ENCODE measurements around the gene HAUS7. TPM values are rescaled to one million over a fixed set of nuclear protein-coding genes. Genes with fewer than 3 reads are reported as not detected.

Gene HAUS7
- total and polyA plus RNA-seq, 2 of the 8 experiments (the other 6 are each of a cell fraction or from before 2014, with no cell fraction given), result 45.4 to 54.0 TPM

DNA sequence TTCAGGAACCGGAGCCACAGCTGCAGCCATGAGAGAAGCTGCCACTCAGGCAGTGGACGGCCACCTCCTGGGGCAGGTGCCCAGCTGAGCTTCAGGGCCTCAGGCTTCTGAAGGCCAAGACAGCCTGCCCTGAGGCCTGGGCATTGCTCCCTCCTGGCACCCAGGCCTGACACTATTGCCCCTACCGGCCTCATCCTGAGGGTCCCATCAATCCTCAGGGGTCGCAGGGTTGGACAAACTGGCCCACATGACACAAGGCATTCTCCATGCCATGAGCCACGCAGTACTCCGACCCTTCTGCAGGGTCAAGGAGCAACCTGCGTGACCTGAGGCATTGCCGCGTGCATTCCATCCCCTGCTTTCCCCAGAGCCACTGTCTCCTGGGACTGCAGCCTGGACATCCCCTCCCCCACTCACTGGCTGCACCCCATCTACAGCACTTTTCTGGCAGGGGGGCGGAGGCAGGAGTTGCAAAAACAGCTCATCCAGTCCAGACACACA lies 62.1 kb downstream of the HAUS7 start:
- no peak overlapping the region for H3K9ac ChIP-seq (replicated peaks in 1 of 4; ENCODE audit: extremely low read depth in 1 of 4, low read depth in 3 of 4, low read length in 3 of 4)
- FAIRE-seq, result no peak
- POLR2A ChIA-PET (ENCODE audit: partially characterized antibody), result no interaction called here
- no peaks in the 10 kb centered on the region for H3K4me1 ChIP-seq (replicated peaks in 1 of 4; ENCODE audit: control insufficient read depth in 3 of 4, insufficient read depth in 4 of 4, low read length in 3 of 4)
- no peak overlapping the region for H3K23ac ChIP-seq (ENCODE audit: insufficient read length)
- H2AFZ ChIP-seq (ENCODE audit: low read length), result no peak overlapping the region
- no peak overlapping the region for H3K4me3 ChIP-seq (ENCODE audit: extremely low read depth in 1 of 4, insufficient read depth in 2 of 4, low read depth in 3 of 4, low read length in 4 of 4)
- H4K5ac ChIP-seq (ENCODE audit: insufficient read length, low read depth, low read length), result no peak overlapping the region
- WGBS, 2 experiments (ENCODE audit: extremely low coverage in 1 of 2, insufficient coverage in 1 of 2, insufficient read length in 1 of 2, insufficient replicate concordance in 2 of 2, low coverage in 1 of 2, low lambda C conversion rate in 2 of 2, missing lambda C conversion rate in 1 of 2), result 84% methylated on average over 5 of the region's 10 CpGs; no CpG with 5 or more reads in 1 of the 2 experiments
- no peak overlapping the region for H2BK5ac ChIP-seq (ENCODE audit: low read depth, low read length)
- no peak overlapping the region for H3K27ac ChIP-seq (ENCODE audit: low read depth, low read length)
- H2AK5ac ChIP-seq (ENCODE audit: low read depth, low read length), result no peak overlapping the region
- H3K23me2 ChIP-seq (ENCODE audit: low read depth, low read length), result peaks cover 3% of the 10 kb centered on the region; the same call in 1 of the 2 replicates
- H3K4me2 ChIP-seq (ENCODE audit: insufficient read depth in 1 of 2, low read depth in 2 of 2, low read length in 2 of 2), result no peak overlapping the region
- H4K8ac ChIP-seq (ENCODE audit: extremely low read depth, insufficient read depth, low read length), result no peak overlapping the region
- no peak overlapping the region for H2BK15ac ChIP-seq (ENCODE audit: low read length)
- no peak overlapping the region for H3K4ac ChIP-seq (replicated peaks; ENCODE audit: insufficient read length, low read depth, low read length)
- H2BK20ac ChIP-seq (ENCODE audit: low read length), result no peak overlapping the region
- H3K27me3 ChIP-seq (replicated peaks in 1 of 4; ENCODE audit: control insufficient read depth in 3 of 4, extremely low read depth in 1 of 4, insufficient read depth in 3 of 4, low read length in 3 of 4), result peaks cover 8 to 25% (median 16%) of the 10 kb centered on the region in 4 experiments
- H3K9me3 ChIP-seq (ENCODE audit: insufficient read depth in 2 of 2, low read depth in 1 of 2, low read length in 1 of 2), result no peaks in the 10 kb centered on the region
- no peaks in the 10 kb centered on the region for H4K20me1 ChIP-seq (replicated peaks in 1 of 2; ENCODE audit: control insufficient read depth in 1 of 2, insufficient read depth in 2 of 2, low read length in 2 of 2)
- no peak overlapping the region for H4K91ac ChIP-seq (replicated peaks; ENCODE audit: insufficient read length, low read length)
- no peak overlapping the region for H2BK120ac ChIP-seq (replicated peaks; ENCODE audit: low read depth, low read length)
- no peaks in the 10 kb centered on the region for H3K79me2 ChIP-seq (ENCODE audit: control insufficient read depth in 1 of 2, insufficient read depth in 2 of 2, low read length in 2 of 2)
- no peak overlapping the region for H3K14ac ChIP-seq (ENCODE audit: insufficient read length)
- H3K18ac ChIP-seq (ENCODE audit: extremely low read depth, low read length), result no peak overlapping the region
- H3K36me3 ChIP-seq (ENCODE audit: control insufficient read depth in 2 of 4, insufficient read depth in 4 of 4, low read length in 3 of 4), result no peaks in the 10 kb centered on the region
- CTCF ChIA-PET (ENCODE audit: partially characterized antibody), result interaction anchor here (1.0 kb wide), 1 partner anchor 9 kb away, joined by 4 read pairs; no protein-coding TSS in a partner anchor
- H3K56ac ChIP-seq (replicated peaks; ENCODE audit: insufficient read length, low read depth, low read length), result no peak overlapping the region
- no peak overlapping the region for H2BK12ac ChIP-seq (ENCODE audit: low read depth, low read length)
- no peaks in the 10 kb centered on the region for H3K79me1 ChIP-seq (ENCODE audit: low read depth, low read length)
- no peak for DNase-seq (ENCODE audit: low read depth in 1 of 2, low spot score in 2 of 2)
- TF ChIP-seq SIN3A (conservative IDR thresholded peaks at IDR 0.05 in 1 of 2, IDR thresholded peaks at IDR 0.05 in 1 of 2; ENCODE audit: low read depth in 1 of 2, low read length in 2 of 2) (no peak), TAF1 (IDR thresholded peaks at IDR 0.05; ENCODE audit: low read depth, low read length) (no peak), TEAD4 (IDR thresholded peaks at IDR 0.05; ENCODE audit: low read depth, low read length) (no peak), HDAC6 (IDR thresholded peaks at IDR 0.05; ENCODE audit: low read depth, low read length) (no peak), SRF (IDR thresholded peaks at IDR 0.05; ENCODE audit: low read depth, low read length) (no peak), POU5F1 (IDR thresholded peaks at IDR 0.05; ENCODE audit: low read depth, low read length) (no peak), JUND (IDR thresholded peaks at IDR 0.05; ENCODE audit: low read length) (no peak), CBX5 (IDR thresholded peaks at IDR 0.05; ENCODE audit: low read depth, low read length) (no peak), YY1 (IDR thresholded peaks at IDR 0.05; ENCODE audit: low read depth, low read length) (no peak), KDM1A (IDR thresholded peaks at IDR 0.05; ENCODE audit: borderline replicate concordance, low read length) (no peak), CHD1 (IDR thresholded peaks at IDR 0.05; ENCODE audit: low read depth, low read length) (no peak), RXRA (IDR thresholded peaks at IDR 0.05; ENCODE audit: insufficient read depth, low read depth, low read length) (no peak)
- TF ChIP-seq, protein P1, sequence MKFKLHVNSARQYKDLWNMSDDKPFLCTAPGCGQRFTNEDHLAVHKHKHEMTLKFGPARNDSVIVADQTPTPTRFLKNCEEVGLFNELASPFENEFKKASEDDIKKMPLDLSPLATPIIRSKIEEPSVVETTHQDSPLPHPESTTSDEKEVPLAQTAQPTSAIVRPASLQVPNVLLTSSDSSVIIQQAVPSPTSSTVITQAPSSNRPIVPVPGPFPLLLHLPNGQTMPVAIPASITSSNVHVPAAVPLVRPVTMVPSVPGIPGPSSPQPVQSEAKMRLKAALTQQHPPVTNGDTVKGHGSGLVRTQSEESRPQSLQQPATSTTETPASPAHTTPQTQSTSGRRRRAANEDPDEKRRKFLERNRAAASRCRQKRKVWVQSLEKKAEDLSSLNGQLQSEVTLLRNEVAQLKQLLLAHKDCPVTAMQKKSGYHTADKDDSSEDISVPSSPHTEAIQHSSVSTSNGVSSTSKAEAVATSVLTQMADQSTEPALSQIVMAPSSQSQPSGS (IDR thresholded peaks at IDR 0.05; ENCODE audit: low read length), result no peak
